ENCODE results near the gene SYTL2. TPM values are rescaled to one million over a fixed set of nuclear protein-coding genes. Genes with fewer than 3 reads are reported as not detected.

Gene SYTL2
- total RNA-seq, 1 experiment from 2014 or later: 2.1 TPM

- H3K27me3 Mint-ChIP-seq (ENCODE audit: insufficient read depth, unreplicated experiment): no peaks in the 10 kb centered on the region
- H3K9me3 Mint-ChIP-seq (ENCODE audit: unreplicated experiment): no peaks in the 10 kb centered on the region
- POLR2A ChIA-PET: interaction anchor here (0.7 kb wide), 1 partner anchor 12 kb away, joined by 3 read pairs; no protein-coding TSS in a partner anchor
- H3K4me3 Mint-ChIP-seq (ENCODE audit: unreplicated experiment): no peak overlapping the region
- peaks cover 9% of the 10 kb centered on the region for H3K4me1 Mint-ChIP-seq (ENCODE audit: insufficient read depth, unreplicated experiment)
- CTCF ChIA-PET: no interaction called here
- H3K27ac Mint-ChIP-seq (ENCODE audit: low read depth, unreplicated experiment): no peak overlapping the region
- DNase-seq (ENCODE audit: unreplicated experiment): no peak
- no TSS peak for BruUV-seq (replicated peaks)
- TF ChIP-seq CTCF (IDR thresholded peaks at IDR 0.05; ENCODE audit: unreplicated experiment): no peak
- no peaks in the 10 kb centered on the region for H3K36me3 Mint-ChIP-seq (ENCODE audit: insufficient read depth, unreplicated experiment)
- intact Hi-C loops (cut with micrococcal nuclease): no loop called here
Measured at GRCh38 chr11:85755285-85755684, 55.7 kb downstream of the SYTL2 start.

- BruUV-seq (replicated peaks): no TSS peak
Measured at GRCh38 chr11:85752890-85753581, 57.9 kb downstream of the SYTL2 start.

GRCh38 chr11:85752201-85752889 is 58.6 kb downstream of the SYTL2 start:
- intact Hi-C loops (cut with micrococcal nuclease): no loop called here
- no peaks in the 10 kb centered on the region for H3K36me3 Mint-ChIP-seq (ENCODE audit: insufficient read depth, unreplicated experiment)
- no peaks in the 10 kb centered on the region for H3K9me3 Mint-ChIP-seq (ENCODE audit: unreplicated experiment)
- no peak overlapping the region for H3K4me3 Mint-ChIP-seq (ENCODE audit: unreplicated experiment)
- ChIA-PET POLR2A (no interaction called here), CTCF (interaction anchor here (0.6 to 0.9 kb wide), 2 partner anchors 57 to 59 kb away, joined by 3 read pairs; no protein-coding TSS in a partner anchor)
- no peaks in the 10 kb centered on the region for H3K27me3 Mint-ChIP-seq (ENCODE audit: insufficient read depth, unreplicated experiment)
- BruUV-seq (replicated peaks): no TSS peak
- H3K4me1 Mint-ChIP-seq (ENCODE audit: insufficient read depth, unreplicated experiment): no peaks in the 10 kb centered on the region
- TF ChIP-seq CTCF (IDR thresholded peaks at IDR 0.05; ENCODE audit: unreplicated experiment): no peak
- no peak for DNase-seq (ENCODE audit: unreplicated experiment)
- no peak overlapping the region for H3K27ac Mint-ChIP-seq (ENCODE audit: low read depth, unreplicated experiment)

More at GRCh38 chr11:85752890-85753581, 57.9 kb downstream of the SYTL2 start:
- Mint-ChIP-seq H3K27ac (ENCODE audit: low read depth, unreplicated experiment) (no peak overlapping the region), H3K4me3 (ENCODE audit: unreplicated experiment) (no peak overlapping the region), H3K4me1 (ENCODE audit: insufficient read depth, unreplicated experiment) (no peaks in the 10 kb centered on the region), H3K36me3 (ENCODE audit: insufficient read depth, unreplicated experiment) (no peaks in the 10 kb centered on the region), H3K9me3 (ENCODE audit: unreplicated experiment) (no peaks in the 10 kb centered on the region), H3K27me3 (ENCODE audit: insufficient read depth, unreplicated experiment) (no peaks in the 10 kb centered on the region)
- DNase-seq (ENCODE audit: unreplicated experiment): no peak
- ChIA-PET POLR2A (no interaction called here), CTCF (interaction anchor here (0.9 kb wide), 1 partner anchor 58 kb away, joined by 3 read pairs; no protein-coding TSS in a partner anchor)
- no peak for TF ChIP-seq CTCF (IDR thresholded peaks at IDR 0.05; ENCODE audit: unreplicated experiment)
- intact Hi-C loops (cut with micrococcal nuclease): no loop called here

GRCh38 chr11:85751724-85752123 is 59.2 kb downstream of the SYTL2 start:
- Mint-ChIP-seq H3K27me3 (ENCODE audit: insufficient read depth, unreplicated experiment) (no peaks in the 10 kb centered on the region), H3K4me3 (ENCODE audit: unreplicated experiment) (no peak overlapping the region), H3K27ac (ENCODE audit: low read depth, unreplicated experiment) (no peak overlapping the region), H3K9me3 (ENCODE audit: unreplicated experiment) (no peaks in the 10 kb centered on the region), H3K4me1 (ENCODE audit: insufficient read depth, unreplicated experiment) (no peaks in the 10 kb centered on the region), H3K36me3 (ENCODE audit: insufficient read depth, unreplicated experiment) (no peaks in the 10 kb centered on the region)
- no TSS peak for BruUV-seq (replicated peaks)
- DNase-seq (ENCODE audit: unreplicated experiment): no peak
- ChIA-PET POLR2A (no interaction called here), CTCF (interaction anchor here (0.9 kb wide), 1 partner anchor 56 kb away, joined by 3 read pairs; no protein-coding TSS in a partner anchor)
- TF ChIP-seq CTCF (IDR thresholded peaks at IDR 0.05; ENCODE audit: unreplicated experiment): no peak
- intact Hi-C loops (cut with micrococcal nuclease): no loop called here
